NCI-H345 treated with DMSO at 0.1 percent for 48 hours (cell line): Measurements from ENCODE around the gene FHIT.

Source experiments
- DNase-seq: peaks from one replicate; lab custom pipeline; 2025; ENCODE audit not compliant: unreplicated experiment; lab: John Stamatoyannopoulos, UW

The FHIT gene

DNA sequence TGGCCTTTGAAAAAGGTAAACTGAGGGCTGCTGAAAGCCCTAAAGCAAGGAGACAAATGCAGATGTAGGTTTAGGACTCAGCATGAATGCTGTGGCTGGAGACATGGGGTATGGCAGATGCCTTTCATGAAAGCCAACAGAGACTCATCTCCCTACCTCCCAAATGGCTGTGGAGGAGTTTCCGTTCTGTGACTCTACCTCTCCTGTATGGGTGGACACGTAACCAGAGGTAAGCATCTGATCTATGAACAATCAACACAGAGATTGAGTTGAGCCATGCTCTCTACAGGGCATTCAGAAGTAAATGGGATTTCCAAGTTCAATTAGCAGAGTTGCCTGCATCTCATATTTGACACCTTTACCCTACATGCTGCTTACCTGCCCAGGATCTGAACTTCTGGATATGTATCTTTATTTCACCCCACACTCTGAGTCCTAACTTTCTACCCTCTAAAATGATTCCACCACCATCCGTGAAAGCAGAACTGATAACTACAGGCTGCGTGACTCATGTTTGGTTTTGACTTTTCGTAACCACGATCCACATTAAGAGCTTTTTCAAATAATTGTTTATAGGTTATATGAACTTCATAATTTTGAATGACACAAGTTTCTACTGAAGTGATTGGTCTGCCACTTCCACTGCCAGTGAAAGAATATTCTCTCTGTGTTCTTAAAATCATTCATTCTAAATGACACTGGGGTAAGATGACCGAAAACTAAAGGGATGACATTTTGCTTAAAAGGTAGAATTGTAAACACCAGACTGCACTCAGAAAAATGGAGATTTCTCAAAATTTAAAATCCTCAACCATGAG lies 1058.7 kb downstream of the FHIT start:
- no peak for DNase-seq

DNA sequence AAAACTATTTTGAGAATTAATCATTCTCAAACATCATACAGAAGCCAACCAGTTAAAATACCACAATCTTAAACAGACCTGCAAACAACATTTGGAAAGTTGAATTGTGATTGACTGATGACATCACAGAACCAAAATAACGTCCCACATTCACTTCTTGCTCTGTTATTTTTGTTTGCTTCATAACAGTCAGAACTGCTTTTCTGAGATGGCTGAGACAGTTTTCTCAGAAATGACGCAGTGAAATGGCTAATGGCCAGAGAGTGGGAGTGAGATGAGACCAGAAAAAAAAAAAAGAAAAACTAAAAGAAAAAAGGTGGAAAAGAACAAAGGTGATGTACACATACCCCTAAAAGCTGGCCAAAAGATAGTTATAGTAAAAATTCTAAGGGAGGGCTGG lies 1061.2 kb downstream of the FHIT start:
- DNase-seq = no peak

DNA sequence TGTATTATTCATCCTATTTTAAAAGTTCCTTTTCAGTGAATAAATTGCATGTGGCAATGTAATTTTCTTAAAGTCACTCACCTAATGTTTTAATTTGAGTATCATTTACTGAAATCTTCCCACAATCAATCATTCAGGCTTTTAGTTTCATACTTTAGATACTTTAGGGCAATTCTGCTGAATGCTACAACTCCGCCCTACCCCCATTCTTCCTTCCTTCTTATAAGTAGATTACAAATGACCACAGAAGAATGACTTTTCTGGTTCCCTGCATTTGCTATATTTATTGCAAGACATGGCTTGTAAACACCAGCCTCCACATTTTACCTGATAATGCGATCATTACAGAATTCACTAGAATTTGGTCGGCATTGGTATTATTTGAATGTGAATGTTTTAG lies 1061.9 kb downstream of the FHIT start:
- no peak for DNase-seq

DNA sequence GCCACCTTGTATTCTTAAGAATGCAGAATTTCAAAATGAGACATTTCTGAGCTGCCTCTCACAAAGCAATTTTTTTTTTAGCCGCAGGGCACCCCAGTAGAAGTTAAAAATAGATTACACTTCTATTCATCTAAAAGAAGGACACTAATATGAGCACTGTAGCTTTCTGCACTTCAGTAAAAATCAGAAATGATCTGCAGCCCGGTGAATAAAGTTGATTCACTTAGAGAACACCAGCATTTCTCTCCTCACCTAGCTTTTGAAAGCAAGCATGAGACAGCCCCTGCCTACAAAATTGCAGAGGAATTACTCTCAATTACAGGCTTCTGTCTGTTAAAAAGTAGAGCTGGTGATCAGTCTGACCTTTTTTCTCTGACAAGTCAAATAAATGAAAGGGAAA lies 1062.4 kb downstream of the FHIT start:
- no peak for DNase-seq

DNA sequence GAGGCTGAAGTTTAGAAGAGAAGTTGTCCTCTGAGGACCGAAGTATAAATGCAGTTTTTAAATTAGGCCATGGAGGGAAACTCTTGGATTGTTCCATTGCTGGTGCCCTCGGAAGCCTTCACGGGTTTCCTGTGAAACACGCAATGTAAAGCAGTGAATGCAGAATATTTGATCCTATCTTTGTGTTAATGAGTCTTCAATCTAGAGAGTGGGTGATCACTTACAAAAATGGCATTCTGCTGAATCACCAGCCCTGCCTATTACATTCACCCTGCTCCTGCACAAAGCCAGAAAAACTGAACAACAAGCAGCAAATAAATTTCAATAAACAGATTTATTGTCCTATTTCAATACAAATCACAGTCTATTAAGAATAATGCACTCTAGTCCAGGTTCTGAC lies 1063.9 kb downstream of the FHIT start:
- no peak for DNase-seq

DNA sequence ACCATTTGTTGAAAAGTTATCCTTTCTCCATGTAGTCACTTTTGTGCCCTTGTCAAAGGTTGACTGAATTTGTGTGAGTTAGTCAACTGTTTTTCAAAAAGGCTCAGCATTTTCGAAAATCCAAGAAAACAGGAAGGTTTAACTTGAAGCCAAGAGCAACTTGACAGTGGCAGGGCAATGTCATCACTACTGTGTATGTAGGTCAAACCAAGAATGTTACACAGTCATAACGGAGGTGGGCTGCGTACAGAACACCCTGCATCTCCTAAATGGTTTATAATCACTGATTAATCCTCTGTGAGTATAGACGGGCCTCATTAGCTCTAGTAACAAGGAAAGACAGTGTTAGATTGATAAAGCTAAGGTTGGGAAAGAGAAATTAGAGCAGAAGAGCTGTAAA lies 1064.9 kb downstream of the FHIT start:
- DNase-seq = no peak

DNA sequence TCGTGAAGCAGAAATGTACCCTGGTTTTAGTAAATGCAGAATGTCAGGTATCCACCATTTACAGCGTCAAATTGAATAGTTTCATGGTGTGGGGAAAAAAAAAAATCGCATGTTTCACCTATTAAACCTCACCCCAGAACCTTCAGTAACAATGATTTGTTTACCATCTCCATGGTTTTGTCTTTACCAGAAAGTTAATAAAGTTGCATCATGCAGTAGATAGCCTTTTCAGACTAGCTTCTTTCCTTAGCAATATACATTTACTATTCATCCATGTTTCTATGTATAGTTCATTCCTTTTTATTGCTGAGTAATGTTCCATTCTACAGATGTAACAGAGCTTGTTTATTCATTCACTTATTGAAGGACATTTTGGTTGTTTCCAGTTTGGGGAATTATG lies 1066.1 kb downstream of the FHIT start:
- no peak for DNase-seq

DNA sequence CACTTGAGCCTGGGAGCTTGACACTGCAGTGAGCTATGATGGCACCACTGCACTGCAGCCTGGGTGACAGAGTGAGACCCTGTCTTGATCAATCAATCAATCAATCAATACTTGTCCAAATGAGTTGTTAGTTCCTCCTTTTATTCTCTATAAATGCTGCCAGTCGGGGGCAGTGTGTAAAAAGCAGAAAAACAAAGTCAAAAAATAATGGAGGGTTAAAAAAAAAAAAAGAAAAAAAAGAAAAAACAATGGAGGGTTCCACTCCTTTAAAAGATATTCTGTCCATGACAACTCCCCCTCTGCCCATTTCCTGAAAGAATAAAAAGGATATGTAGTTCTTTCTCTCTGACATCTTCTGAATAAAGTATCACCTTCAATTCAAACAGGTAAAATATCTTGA lies 1068.6 kb downstream of the FHIT start:
- DNase-seq = no peak

DNA sequence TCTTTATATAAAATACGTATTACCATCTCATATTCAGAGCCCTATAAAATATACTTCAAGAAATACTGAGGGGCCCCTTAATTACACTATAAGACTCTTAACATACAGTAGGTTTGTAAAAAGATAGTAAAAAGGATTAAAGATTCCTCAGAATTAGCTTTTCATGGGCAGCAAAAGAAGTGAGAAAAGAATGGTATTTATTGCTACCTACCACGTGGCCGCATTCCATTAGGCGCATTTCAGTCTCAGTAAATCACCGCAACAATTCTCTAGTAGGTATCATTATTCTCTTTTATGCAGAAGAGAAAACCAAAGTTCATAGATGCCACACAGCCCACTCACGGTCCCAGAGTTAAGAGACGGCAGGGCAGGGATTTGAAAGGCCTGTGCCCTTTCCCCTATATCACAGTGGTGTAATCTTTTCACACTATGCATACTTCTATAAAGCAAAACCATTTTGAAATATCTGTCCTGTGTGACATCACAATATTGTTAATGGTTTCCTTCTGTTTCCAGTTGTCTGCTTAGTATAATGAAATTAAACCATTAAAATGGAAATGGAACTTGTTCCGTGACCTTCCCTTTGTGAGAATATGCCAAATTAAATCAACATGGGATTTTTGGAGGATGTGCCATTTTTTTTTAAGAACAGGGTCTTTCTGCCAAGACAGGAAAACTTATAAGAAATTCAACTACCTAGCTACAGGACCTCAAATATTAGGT lies 1072.2 kb downstream of the FHIT start:
- no peak for DNase-seq

DNA sequence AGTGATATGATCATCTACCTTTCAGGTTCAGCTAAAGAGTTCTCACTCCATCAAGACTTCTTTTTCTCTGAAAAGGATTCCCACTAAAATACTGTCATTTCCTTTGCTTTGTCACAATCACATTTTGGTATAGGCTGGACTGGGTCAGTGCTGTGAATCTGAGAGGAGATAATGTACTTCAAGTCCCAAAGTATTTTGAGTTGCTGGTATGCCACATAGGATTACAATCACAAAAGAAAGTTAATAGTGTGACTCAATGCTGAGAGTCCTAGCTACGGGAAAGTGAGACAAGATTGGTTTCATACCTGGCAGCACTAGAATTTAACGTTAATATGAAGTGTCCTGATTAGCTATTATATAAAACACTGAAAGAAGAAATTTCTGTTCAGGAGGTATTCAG lies 1073.5 kb downstream of the FHIT start:
- no peak for DNase-seq

DNA sequence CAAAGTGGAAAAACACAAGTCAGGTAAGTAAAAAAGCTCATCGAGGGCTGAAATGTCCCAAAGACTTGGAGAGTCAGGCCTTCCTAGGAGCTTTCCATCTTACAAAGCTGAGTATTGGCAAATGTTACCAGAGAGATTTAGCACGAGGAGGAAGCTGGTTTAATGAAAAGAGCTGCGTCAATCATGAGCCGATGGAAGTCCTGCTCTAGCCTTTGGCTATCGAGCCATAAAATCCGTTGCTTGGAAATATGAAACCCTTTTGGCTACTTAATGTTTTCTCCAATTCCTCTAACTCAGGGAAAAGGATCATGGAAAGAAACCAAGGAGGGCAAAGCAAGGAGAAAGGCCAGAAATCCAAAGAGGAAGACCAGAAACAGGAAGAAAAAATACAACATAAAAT lies 1074.6 kb downstream of the FHIT start:
- no peak for DNase-seq

DNA sequence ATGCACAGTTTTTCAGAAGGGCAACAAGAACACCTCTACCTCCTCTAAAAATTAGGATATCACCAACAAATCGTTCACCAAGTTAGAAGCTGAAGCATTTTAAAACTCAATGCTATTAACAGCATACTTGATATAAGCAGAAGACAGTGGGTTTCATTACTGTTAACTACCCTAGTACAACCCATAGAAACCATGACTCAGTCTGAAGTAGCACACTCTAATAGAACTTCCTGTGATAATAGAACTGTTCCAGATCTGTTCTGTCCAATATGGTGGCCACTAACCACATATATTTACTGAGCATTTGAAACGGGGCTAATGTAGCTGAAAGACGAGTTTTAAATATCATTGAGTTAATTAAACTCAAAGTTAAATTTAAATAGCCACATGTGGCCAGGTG lies 1075.6 kb downstream of the FHIT start:
- DNase-seq = no peak

DNA sequence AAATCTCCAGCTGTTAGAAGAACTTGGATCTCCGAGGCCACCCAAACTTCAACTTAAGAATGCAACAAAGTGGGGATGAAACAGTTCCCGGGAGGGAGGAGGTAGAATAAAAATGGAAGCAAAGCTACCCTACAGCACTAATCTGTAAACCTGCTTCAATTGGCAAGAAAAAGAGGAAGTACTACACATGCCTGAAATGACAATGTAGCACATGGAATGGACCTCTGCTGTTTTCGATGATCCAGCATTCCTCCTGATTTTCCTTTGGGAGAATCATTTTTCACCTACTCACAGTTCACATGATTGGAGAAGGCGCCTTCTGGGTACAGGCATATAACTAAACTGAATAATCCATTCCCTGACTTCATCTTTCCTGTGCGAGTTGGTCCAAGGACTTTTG lies 1081.5 kb downstream of the FHIT start:
- DNase-seq = no peak

DNA sequence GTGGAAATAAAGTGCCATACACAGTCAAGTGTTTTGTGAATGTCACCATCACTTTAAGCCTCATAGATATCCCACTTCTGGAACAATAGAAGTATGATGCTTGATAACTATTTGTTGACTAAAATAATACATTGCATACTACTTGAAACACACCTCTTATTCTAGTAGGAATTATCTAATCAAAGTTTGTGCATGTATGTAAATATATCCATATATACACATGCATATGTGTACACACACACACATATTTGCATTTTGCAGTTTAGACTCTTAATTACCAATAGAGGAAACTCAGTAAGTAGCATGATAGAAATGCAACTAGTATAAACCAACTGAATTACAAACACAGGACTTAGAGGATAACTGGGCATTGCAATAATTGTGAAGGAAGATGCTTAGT lies 1084.1 kb downstream of the FHIT start:
- DNase-seq = no peak

DNA sequence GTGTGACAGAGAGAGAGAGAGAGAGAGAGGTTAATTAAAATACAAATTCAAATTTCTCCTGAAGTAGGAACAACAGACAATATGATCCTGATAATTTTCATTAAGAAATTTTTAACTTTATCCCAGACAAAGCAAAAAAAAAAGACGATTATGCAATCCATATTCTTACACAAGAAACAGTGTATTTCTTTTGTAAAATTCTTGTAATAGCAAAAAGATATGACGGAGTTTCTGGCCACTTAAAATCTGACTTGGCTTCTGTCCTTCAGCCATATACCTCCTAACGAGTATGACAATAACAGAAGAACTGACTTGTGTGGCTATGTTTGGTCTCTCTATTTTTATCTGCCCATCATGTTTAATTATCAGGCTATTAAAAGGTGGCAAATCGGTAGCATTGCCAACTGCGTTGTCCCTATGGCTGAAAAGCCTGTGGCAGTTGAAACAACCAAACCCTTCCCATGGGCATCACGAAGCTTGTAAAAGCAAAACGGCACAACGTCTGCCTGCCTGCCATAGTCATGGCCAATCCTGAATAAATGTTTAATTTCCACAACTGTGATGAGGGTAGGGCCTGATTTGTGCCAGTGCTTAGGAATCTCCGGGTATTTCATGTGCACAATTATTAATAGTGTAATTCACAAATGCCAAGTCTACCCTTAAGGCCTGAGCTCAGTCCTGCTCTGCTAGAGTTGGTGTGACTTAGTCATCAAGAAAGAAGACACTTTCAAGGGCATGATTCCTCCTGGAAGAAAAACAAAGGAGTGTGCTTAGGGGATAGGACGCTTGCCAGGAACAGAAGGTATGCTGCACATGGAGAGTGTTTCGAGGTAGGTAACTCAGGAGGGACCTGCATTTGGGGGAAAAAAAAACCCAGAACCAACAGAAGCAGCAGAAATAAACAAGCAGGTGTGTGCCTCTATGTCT lies 1090.2 kb downstream of the FHIT start:
- DNase-seq = no peak

DNA sequence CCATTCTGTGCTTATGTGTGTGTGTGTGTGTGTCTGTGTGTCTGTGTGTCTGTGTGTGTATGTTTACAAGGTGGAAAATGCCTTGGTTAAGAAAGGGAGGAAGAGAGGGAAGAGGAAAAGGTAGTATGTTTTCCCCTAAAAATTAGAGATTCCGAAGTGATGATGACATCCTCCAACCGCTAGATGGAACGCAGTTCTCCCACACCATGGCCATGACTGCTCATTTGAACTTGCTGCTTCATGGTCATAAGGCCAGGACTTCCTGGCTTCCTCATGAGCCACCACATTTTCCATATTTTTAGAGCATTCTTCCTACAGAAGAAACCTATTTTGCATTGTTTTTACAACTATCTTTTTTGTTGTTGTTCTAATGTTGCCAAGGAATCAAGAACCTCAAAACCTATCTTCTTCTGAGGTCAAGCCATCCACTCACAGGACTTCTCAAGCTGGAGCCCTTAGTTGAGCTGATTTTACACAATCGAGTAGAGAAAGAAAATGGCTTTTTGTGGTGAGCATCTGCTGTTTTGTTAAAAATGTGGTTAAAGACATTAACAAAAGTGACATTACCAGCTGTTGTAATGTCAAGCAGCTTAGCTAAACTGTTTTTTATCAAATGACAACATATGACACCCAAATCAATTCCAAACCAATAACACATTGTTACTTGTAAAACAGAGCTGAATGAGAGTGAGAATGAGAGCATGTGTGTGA lies 1091.0 kb downstream of the FHIT start:
- no peak for DNase-seq

DNA sequence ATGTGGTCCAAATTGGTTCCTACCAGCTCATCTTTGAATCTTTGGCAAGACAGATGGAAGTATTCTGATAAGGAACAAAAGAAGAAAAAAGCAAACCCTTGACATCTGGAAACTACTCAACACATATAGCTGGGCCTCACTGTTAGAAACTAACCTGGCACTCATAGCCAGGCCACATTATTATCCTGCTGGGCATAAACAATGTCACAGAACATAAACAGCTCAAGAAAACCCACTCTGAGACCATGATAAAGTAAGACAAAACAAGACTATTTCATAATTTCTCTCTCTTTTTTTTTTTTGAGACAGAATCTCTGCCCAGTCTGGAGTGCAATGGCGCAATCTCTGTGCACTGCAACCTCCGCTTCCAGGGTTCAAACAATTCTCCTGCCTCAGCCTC lies 1093.2 kb downstream of the FHIT start:
- DNase-seq = no peak

DNA sequence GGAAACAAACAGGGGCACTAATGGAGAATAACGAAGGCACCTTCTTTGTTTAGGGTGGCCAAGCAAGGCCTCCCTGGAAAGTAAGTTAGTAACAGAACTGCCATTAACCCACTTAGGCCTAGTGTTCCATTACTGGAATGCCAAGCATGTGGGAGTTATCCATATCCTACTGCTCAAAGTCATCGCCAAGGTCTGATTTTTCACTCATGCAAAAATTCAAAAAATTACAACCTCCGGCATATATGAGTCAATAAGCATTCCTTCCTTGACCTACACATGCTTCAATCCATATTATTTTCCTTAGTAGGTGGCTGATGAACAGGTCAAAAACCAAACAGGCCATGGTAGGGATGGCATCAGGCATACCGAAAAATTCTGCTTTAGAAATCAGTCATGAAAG lies 1097.2 kb downstream of the FHIT start:
- DNase-seq = no peak

DNA sequence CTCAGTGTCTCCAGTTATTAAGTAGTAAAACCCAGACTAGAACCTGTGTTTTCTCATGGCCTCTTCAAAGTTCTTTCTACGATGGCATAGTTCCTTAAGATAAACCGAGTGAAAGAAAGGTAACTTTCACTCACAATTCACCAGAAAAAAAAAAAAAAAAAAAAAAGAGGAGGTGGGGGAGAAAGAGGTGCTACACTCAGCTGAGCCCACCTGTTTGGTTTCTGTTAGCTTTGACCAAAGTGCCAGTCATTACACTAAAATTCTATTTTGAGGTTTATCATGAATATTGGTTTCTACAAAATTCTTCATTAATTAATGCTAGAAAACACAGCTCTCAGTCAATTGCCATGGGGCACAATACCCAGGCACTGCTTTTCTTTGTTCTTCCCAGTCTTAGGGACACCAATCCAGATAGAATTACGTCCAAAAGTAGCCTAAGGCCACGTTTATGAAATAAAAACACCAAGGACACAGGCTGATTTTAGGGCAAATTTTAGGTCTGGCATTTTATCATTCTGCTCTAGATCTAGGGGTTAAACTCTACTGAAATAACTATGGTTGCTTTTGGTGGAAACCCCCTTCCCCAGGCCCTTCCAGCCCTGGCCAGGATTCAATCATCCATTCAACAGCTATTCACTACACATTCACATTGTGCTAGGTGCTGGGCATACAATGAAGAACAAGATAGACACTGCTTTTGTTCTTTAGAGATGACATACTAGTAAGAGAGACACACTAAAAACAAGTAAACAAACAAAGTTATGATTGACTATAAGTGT lies 1097.8 kb downstream of the FHIT start:
- no peak for DNase-seq

DNA sequence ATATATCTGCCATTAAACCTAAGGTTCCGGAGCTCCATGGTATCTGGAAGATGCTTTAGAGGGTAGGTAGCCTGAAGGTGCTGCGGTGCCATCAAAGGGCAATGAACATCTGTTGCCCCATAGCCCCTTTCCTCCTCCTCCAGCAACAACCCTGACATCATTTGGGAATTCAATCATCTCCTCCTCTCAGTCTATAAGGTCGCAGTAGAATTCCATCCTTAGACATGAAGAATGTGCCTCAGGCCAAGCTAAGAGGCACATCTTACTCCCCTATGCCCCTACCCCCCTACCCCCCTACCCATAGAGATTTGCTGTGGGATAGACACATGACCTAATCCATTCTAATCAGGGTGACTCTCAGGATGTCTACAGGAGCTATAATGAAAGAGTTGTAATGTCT lies 1101.8 kb downstream of the FHIT start:
- DNase-seq = no peak
